A549 (cell line): Measurements from ENCODE around the gene IDNK. TPM values are rescaled to one million over a fixed set of nuclear protein-coding genes. Genes with fewer than 3 reads are reported as not detected.

ENCODE experiments used
- ATAC-seq, 2 experiments: fragments of 200-7000 bp in 1 of 2; fragments of >200 bp in 1 of 2; cut with Nextera tagmentation in 1 of 2; cut with Tn5 transposase in 1 of 2; 3 replicates each; pipeline versions ENCODE4 v1.8.0 to v1.9.1; 2018 to 2020; ENCODE audit warnings: mild to moderate bottlenecking in 1 of 2, moderate library complexity in 1 of 2
- CTCF ChIA-PET: fragments of 300-600 bp; sonication (Branson Sonifier 250); formaldehyde crosslinking; extraction: SDS; loops from one replicate; lab custom pipeline; 2021; ENCODE audit warnings: antibody characterized with exemption, inconsistent platforms; lab: Yijun Ruan, JAX
- POLR2A ChIA-PET: fragments of 350-600 bp; formaldehyde crosslinking; extraction: SDS; loops from one replicate; lab custom pipeline; 2021; ENCODE audit warnings: antibody characterized with exemption, inconsistent platforms; lab: Yijun Ruan, JAX
- DNase-seq, 2 experiments: peaks; one replicate each; pipeline versions ENCODE4 v3.0.0 to v3.0.0-alpha.2; 2011 to 2016; ENCODE audit warnings: low read depth in 1 of 2, low spot score in 1 of 2
- FAIRE-seq: peaks from 2 replicates; lab custom pipeline; 2011; peaks lifted over from hg19 to GRCh38; lab: Jason Lieb, UNC
- H3K27ac ChIP-seq, 2 experiments: fragments of >200 bp; sonication (Bioruptor Twin); formaldehyde crosslinking; 3 replicates each; pipeline ENCODE4 v1.5.1; 2016 to 2017
- H3K4me1 ChIP-seq: fragments of >200 bp; sonication (Bioruptor Twin); formaldehyde crosslinking; 3 replicates; pipeline ENCODE4 v1.6.1; 2016
- H3K4me2 ChIP-seq: fragments of >200 bp; sonication (Bioruptor Twin); formaldehyde crosslinking; 3 replicates; pipeline ENCODE4 v1.6.1; 2016
- H3K4me3 ChIP-seq: fragments of >200 bp; sonication (Bioruptor Twin); formaldehyde crosslinking; 3 replicates; pipeline ENCODE4 v1.5.1; 2016
- H3K9me3 ChIP-seq: fragments of >200 bp; sonication (Bioruptor Twin); formaldehyde crosslinking; 3 replicates; pipeline ENCODE4 v1.6.1; 2016
- BHLHE40 ChIP-seq: IDR thresholded peaks from 2 replicates; pipeline ENCODE4 v1.6.1; 2012; ENCODE audit warnings: low read depth, low read length, inconsistent platforms
- CHD2 ChIP-seq: fragments of 150-350 bp; IDR thresholded peaks from 2 replicates; pipeline ENCODE4 v1.6.1; 2014; ENCODE audit warnings: low read length; ENCODE audit not compliant: partially characterized antibody
- CHD4 ChIP-seq: fragments of 200-600 bp; sonication (generic); IDR thresholded peaks from 2 replicates; pipeline ENCODE4 v1.6.1; 2016; ENCODE audit warnings: antibody characterized with exemption, mild to moderate bottlenecking, borderline replicate concordance
- EHF ChIP-seq: fragments of 250-450 bp; sonication (Bioruptor Pico); IDR thresholded peaks from 2 replicates; pipeline ENCODE4 v1.5.0; 2020; ENCODE audit warnings: mild to moderate bottlenecking
- EHMT2 ChIP-seq: fragments of 200-600 bp; sonication (generic); IDR thresholded peaks from 2 replicates; pipeline ENCODE4 v1.6.1; 2016; ENCODE audit warnings: antibody characterized with exemption, low read depth, mild to moderate bottlenecking, moderate library complexity
- ESRRA ChIP-seq: fragments of 150-350 bp; IDR thresholded peaks from 2 replicates; pipeline ENCODE4 v1.6.1; 2014; ENCODE audit warnings: mild to moderate bottlenecking, low read length, borderline replicate concordance
- FOSL2 ChIP-seq, 2 experiments: fragments of 450-650 bp in 1 of 2; fragments of >200 bp in 1 of 2; sonication (Bioruptor Twin) in 1 of 2; formaldehyde crosslinking; IDR thresholded peaks; 2 replicates each; pipeline versions ENCODE4 v1.5.0 to v1.6.1; 2016 to 2020; ENCODE audit warnings: mild to moderate bottlenecking in 1 of 2, moderate library complexity in 1 of 2
- FOXS1 ChIP-seq: fragments of 250-450 bp; sonication (Bioruptor Pico); IDR thresholded peaks from 2 replicates; pipeline ENCODE4 v1.5.0; 2020; ENCODE audit warnings: mild to moderate bottlenecking, moderate library complexity
- HEYL ChIP-seq: fragments of 250-450 bp; sonication (Bioruptor Pico); IDR thresholded peaks from 2 replicates; pipeline ENCODE4 v1.8.0; 2021; ENCODE audit warnings: mild to moderate bottlenecking, moderate library complexity
- HOXA7 ChIP-seq: fragments of 250-450 bp; sonication (Bioruptor Pico); IDR thresholded peaks from 2 replicates; pipeline ENCODE4 v1.5.0; 2020; ENCODE audit warnings: mild to moderate bottlenecking, moderate library complexity
- KDM1A ChIP-seq: fragments of 200-600 bp; sonication (generic); IDR thresholded peaks from 2 replicates; pipeline ENCODE4 v1.6.1; 2016; ENCODE audit warnings: low read depth, mild to moderate bottlenecking
- MAFK ChIP-seq: fragments of 450-650 bp; IDR thresholded peaks from 2 replicates; pipeline ENCODE4 v1.6.1; 2014; ENCODE audit not compliant: partially characterized antibody
- MYC ChIP-seq: IDR thresholded peaks from 2 replicates; pipeline ENCODE4 v1.6.1; 2012; ENCODE audit warnings: mild to moderate bottlenecking, inconsistent platforms, low read length, improper control_type of control experiment, borderline replicate concordance
- NFE2L2 ChIP-seq: fragments of 150-350 bp; conservative IDR thresholded peaks from 2 replicates; pipeline ENCODE4 v1.6.1; 2014; ENCODE audit warnings: low read length
- NPAS2 ChIP-seq: fragments of 250-450 bp; sonication (Bioruptor Pico); IDR thresholded peaks from 2 replicates; pipeline ENCODE4 v1.8.0; 2022; ENCODE audit warnings: mild to moderate bottlenecking, moderate library complexity, borderline replicate concordance
- PHF8 ChIP-seq: fragments of 200-600 bp; sonication (generic); IDR thresholded peaks from 2 replicates; pipeline ENCODE4 v1.6.1; 2016; ENCODE audit warnings: low read depth, mild to moderate bottlenecking, antibody characterized with exemption, moderate library complexity, borderline replicate concordance
- POLR2AphosphoS2 ChIP-seq: conservative IDR thresholded peaks from 2 replicates; pipeline ENCODE4 v1.6.1; 2012; ENCODE audit warnings: low read length, improper control_type of control experiment, inconsistent platforms
- RARB ChIP-seq: fragments of 250-450 bp; sonication (Bioruptor Pico); IDR thresholded peaks from 2 replicates; pipeline ENCODE4 v1.8.0; 2021; ENCODE audit warnings: mild to moderate bottlenecking, moderate library complexity
- RCOR1 ChIP-seq: fragments of 150-350 bp; IDR thresholded peaks from 2 replicates; pipeline ENCODE4 v1.6.1; 2014; ENCODE audit warnings: antibody characterized with exemption, low read length, low read depth
- RNF2 ChIP-seq: fragments of 200-600 bp; sonication (generic); IDR thresholded peaks from 2 replicates; pipeline ENCODE4 v1.6.1; 2016; ENCODE audit warnings: low read depth, mild to moderate bottlenecking, antibody characterized with exemption, moderate library complexity, borderline replicate concordance
- SMC3 ChIP-seq: fragments of >200 bp; sonication (Bioruptor Twin); formaldehyde crosslinking; IDR thresholded peaks from 3 replicates; pipeline ENCODE4 v1.6.1; 2018; ENCODE audit warnings: inconsistent platforms
- SREBF2 ChIP-seq: fragments of 450-650 bp; IDR thresholded peaks from 2 replicates; pipeline ENCODE4 v1.6.1; 2014; ENCODE audit warnings: mild to moderate bottlenecking, moderate library complexity
- TFCP2L1 ChIP-seq: fragments of 250-450 bp; sonication (Bioruptor Pico); IDR thresholded peaks from 2 replicates; pipeline ENCODE4 v1.5.0; 2021; ENCODE audit warnings: mild to moderate bottlenecking
- ZC3H11A ChIP-seq: fragments of 450-650 bp; IDR thresholded peaks from 2 replicates; pipeline ENCODE4 v1.6.1; 2014; ENCODE audit warnings: antibody characterized with exemption, mild to moderate bottlenecking
- ZSCAN20 ChIP-seq: fragments of 250-450 bp; sonication (Bioruptor Pico); IDR thresholded peaks from 2 replicates; pipeline ENCODE4 v1.8.0; 2022; ENCODE audit warnings: mild to moderate bottlenecking, moderate library complexity
- WGBS: methylation state at CpG from one replicate; pipeline ENCODE4 v1.1.6; 2017; ENCODE audit errors: missing lambda C conversion rate; 5-methylcytosine and 5-hydroxymethylcytosine counted together
- polyA plus RNA-seq, 4 experiments: library from polyadenylated mRNA; depleted of rRNA in 3 of 4; stranded (reverse); fragments of >200 nt; fragmentation: RNase III in 1 of 4; extraction: RNeasy Plus Mini Kit Qiagen cat#74134 plus additional on column Dnase treatment in 1 of 4; gene quantifications; 2 replicates in 3 of 4; 3 replicates in 1 of 4; pipeline ENCODE4 v1.2.3, GENCODE V29; 2011 to 2017
- TF ChIP-seq, protein P1 (sequence below): IDR thresholded peaks from 2 replicates; pipeline ENCODE4 v1.6.1; 2012
- TF ChIP-seq, protein P2 (sequence below): fragments of 150-350 bp; IDR thresholded peaks from 2 replicates; pipeline ENCODE4 v1.6.1; 2014; ENCODE audit warnings: low read depth, mild to moderate bottlenecking, low read length
- TF ChIP-seq, protein P3 (sequence below): fragments of 250-450 bp; sonication (Bioruptor Pico); IDR thresholded peaks from 2 replicates; pipeline ENCODE4 v1.5.0; 2021; ENCODE audit warnings: mild to moderate bottlenecking, moderate library complexity, borderline replicate concordance
- TF ChIP-seq, protein P4 (sequence below): fragments of >200 bp; sonication (Bioruptor Twin); formaldehyde crosslinking; IDR thresholded peaks from 2 replicates; pipeline ENCODE4 v1.6.1; 2016
- TF ChIP-seq, protein P5 (sequence below): fragments of >200 bp; sonication (Bioruptor Twin); formaldehyde crosslinking; IDR thresholded peaks from 3 replicates; pipeline ENCODE4 v1.5.1; 2016
- TF ChIP-seq, protein P6 (sequence below): IDR thresholded peaks from 2 replicates; pipeline ENCODE4 v1.6.1; 2012; ENCODE audit warnings: low read depth, borderline replicate concordance

The IDNK gene
- polyA plus RNA-seq, 2 of the 4 experiments (the other 2 are of a cell fraction) = 10.9 to 16.2 TPM

DNA sequence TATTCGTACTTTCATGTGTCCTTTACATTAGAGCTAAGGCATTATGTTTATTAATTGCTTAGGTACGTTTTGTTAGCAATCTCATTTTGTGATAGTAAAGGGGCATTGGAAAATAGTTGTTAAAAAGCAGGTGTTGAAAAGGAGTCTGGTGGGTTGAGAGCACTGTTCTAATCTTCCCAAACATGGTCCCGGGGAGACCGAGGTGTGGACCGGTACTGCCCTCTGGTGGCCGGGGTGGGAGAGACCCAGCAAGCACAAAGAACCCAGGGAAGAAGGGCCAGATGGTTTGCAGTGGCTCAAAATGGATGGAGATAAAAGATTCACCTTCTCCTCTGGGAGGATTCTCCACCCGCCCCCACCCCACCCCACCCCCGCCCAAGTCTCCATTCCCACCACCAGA is 26.1 kb downstream of the IDNK start (continued):
- TF ChIP-seq, protein P1, sequence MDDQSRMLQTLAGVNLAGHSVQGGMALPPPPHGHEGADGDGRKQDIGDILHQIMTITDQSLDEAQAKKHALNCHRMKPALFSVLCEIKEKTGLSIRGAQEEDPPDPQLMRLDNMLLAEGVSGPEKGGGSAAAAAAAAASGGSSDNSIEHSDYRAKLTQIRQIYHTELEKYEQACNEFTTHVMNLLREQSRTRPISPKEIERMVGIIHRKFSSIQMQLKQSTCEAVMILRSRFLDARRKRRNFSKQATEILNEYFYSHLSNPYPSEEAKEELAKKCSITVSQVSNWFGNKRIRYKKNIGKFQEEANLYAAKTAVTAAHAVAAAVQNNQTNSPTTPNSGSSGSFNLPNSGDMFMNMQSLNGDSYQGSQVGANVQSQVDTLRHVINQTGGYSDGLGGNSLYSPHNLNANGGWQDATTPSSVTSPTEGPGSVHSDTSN = no peak

DNA sequence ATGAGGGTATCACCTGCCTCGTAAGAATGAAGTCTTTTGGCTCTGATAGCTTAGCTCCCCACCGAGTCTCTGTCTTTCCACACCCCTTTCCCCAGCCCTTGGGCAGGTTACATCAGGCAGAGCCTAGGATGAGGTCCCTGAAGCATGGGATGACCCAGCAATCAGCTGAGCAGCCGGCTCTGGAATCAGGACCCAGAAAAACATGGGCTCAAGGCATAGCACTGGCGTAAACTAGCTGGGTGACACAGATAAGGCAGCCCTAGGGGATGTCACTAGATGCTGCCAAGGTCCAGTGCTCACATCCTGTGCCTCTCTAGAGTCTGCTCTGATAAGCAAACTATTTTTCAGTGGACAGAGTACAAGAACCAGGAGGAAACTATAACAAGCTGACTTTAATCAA is 26.6 kb downstream of the IDNK start:
- no peak for FAIRE-seq
- H3K4me1 ChIP-seq = no peaks in the 10 kb centered on the region

DNA sequence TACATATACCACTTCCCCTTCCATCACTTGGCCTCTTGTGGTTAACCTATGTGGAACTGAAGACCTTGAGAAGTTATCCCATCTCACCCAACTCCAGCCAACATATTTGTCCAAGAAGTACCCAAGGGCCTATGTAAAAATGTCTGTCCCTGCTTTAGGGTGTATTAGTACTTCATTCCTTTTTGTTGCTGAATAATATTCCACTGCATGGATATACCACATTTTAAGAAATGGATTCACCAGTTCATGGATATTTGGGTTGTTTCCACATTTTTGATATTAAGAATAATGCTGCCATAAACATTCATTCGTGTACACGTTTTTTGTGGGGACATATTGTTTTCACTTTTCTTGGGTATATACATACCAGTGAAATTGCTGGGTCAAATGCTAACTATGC is 28.6 kb downstream of the IDNK start:
- FAIRE-seq = no peak

More for the DNA sequence above, 26.6 kb downstream of the IDNK start:
- WGBS = 76% methylated on average over 4 of the region's 4 CpGs
- no peak for TF ChIP-seq CHD4
- no peak for TF ChIP-seq EHF
- no peak for TF ChIP-seq NFE2L2
- Histone ChIP-seq H3K4me2 (no peak overlapping the region), H3K4me3 (no peak overlapping the region), H3K9me3 (0 out of 3 replicates have a peak, but pooled peaks cover 2% of the 10 kb centered on the region), H3K27ac (no peak overlapping the region)
- CTCF ChIA-PET = interaction anchor here (0.7 to 3.5 kb wide), 16 partner anchors 9 to 451 kb away, joined by 3 to 28 read pairs (median 4); no protein-coding TSS in a partner anchor
- ATAC-seq = peak; percentile 45 to 49; a peak in 3 of 6 replicates
- POLR2A ChIA-PET = interaction anchor here (2.1 kb wide), 1 partner anchor 58 kb away, joined by 6 read pairs; the partner anchor contains the start of gene UBQLN1
- DNase-seq = no peak

DNA sequence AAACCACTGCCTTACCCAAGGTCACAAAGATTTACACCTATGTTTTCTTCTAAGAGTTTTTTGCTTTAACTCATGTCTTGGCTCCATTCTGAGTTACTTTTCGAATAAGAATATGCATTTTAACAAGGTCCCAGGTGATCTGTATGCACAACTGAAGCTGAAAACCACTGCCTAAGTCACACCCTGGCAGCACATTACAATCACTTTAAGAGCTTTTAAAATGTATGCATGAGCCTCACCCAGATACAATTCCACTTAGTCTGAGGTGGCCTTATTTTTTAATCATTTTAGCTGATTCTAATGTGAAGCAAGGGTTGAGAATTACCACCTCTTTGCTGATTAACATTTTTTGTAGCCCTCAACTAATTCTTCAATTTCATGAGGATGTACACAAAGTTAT is 29.5 kb downstream of the IDNK start:
- ChIA-PET POLR2A (no interaction called here), CTCF (no interaction called here)
- no peak overlapping the region for H3K4me3 ChIP-seq
- H3K4me1 ChIP-seq = no peaks in the 10 kb centered on the region
- H3K4me2 ChIP-seq = no peak overlapping the region
- ATAC-seq (no peak), DNase-seq (no peak), FAIRE-seq (no peak)
- 0 out of 3 replicates have a peak, but pooled peaks cover 2% of the 10 kb centered on the region for H3K9me3 ChIP-seq
- H3K27ac ChIP-seq = no peak overlapping the region
- 97% methylated on average over 1 of the region's 1 CpG for WGBS
- TF ChIP-seq TFCP2L1 (no peak), ZC3H11A (no peak), ZSCAN20 (CRISPR knock-in tag) (no peak), FOXS1 (CRISPR knock-in tag) (no peak), SREBF2 (no peak), MAFK (no peak), ESRRA (no peak), HEYL (no peak), RNF2 (no peak), SMC3 (no peak)
- TF ChIP-seq, protein P2, sequence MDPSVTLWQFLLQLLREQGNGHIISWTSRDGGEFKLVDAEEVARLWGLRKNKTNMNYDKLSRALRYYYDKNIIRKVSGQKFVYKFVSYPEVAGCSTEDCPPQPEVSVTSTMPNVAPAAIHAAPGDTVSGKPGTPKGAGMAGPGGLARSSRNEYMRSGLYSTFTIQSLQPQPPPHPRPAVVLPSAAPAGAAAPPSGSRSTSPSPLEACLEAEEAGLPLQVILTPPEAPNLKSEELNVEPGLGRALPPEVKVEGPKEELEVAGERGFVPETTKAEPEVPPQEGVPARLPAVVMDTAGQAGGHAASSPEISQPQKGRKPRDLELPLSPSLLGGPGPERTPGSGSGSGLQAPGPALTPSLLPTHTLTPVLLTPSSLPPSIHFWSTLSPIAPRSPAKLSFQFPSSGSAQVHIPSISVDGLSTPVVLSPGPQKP = no peak
- TF ChIP-seq, protein P3, sequence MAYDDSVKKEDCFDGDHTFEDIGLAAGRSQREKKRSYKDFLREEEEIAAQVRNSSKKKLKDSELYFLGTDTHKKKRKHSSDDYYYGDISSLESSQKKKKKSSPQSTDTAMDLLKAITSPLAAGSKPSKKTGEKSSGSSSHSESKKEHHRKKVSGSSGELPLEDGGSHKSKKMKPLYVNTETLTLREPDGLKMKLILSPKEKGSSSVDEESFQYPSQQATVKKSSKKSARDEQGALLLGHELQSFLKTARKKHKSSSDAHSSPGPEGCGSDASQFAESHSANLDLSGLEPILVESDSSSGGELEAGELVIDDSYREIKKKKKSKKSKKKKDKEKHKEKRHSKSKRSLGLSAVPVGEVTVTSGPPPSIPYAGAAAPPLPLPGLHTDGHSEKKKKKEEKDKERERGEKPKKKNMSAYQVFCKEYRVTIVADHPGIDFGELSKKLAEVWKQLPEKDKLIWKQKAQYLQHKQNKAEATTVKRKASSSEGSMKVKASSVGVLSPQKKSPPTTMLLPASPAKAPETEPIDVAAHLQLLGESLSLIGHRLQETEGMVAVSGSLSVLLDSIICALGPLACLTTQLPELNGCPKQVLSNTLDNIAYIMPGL = no peak
- TF ChIP-seq, protein P4, sequence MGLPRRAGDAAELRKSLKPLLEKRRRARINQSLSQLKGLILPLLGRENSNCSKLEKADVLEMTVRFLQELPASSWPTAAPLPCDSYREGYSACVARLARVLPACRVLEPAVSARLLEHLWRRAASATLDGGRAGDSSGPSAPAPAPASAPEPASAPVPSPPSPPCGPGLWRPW = no peak

More for the DNA sequence above, 28.6 kb downstream of the IDNK start:
- 0 out of 3 replicates have a peak, but pooled peaks cover 2% of the 10 kb centered on the region for H3K9me3 ChIP-seq
- H3K4me1 ChIP-seq = no peaks in the 10 kb centered on the region
- DNase-seq = no peak
- 95% methylated on average over 2 of the region's 2 CpGs for WGBS
- no peak overlapping the region for H3K4me3 ChIP-seq
- no peak for TF ChIP-seq RARB (CRISPR knock-in tag)
- TF ChIP-seq POLR2AphosphoS2 = no peak
- no peak for TF ChIP-seq PHF8
- no peak for TF ChIP-seq RCOR1
- TF ChIP-seq EHMT2 = no peak
- TF ChIP-seq NPAS2 (CRISPR knock-in tag) = no peak
- TF ChIP-seq, protein P5, sequence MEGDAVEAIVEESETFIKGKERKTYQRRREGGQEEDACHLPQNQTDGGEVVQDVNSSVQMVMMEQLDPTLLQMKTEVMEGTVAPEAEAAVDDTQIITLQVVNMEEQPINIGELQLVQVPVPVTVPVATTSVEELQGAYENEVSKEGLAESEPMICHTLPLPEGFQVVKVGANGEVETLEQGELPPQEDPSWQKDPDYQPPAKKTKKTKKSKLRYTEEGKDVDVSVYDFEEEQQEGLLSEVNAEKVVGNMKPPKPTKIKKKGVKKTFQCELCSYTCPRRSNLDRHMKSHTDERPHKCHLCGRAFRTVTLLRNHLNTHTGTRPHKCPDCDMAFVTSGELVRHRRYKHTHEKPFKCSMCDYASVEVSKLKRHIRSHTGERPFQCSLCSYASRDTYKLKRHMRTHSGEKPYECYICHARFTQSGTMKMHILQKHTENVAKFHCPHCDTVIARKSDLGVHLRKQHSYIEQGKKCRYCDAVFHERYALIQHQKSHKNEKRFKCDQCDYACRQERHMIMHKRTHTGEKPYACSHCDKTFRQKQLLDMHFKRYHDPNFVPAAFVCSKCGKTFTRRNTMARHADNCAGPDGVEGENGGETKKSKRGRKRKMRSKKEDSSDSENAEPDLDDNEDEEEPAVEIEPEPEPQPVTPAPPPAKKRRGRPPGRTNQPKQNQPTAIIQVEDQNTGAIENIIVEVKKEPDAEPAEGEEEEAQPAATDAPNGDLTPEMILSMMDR = no peak
- no peak for TF ChIP-seq CHD2
- TF ChIP-seq KDM1A = no peak
- TF ChIP-seq HEYL = no peak
- TF ChIP-seq, protein P6, sequence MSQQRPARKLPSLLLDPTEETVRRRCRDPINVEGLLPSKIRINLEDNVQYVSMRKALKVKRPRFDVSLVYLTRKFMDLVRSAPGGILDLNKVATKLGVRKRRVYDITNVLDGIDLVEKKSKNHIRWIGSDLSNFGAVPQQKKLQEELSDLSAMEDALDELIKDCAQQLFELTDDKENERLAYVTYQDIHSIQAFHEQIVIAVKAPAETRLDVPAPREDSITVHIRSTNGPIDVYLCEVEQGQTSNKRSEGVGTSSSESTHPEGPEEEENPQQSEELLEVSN = no peak
- TF ChIP-seq MYC = no peak
- no peak for TF ChIP-seq BHLHE40
- no peak for TF ChIP-seq FOSL2 (IDR thresholded peaks at IDR 0.05)
- no peak for TF ChIP-seq FOSL2 (CRISPR knock-in tag; IDR thresholded peaks at IDR 0.05)
- TF ChIP-seq HOXA7 = no peak
- no peak for TF ChIP-seq SREBF2
- H3K27ac ChIP-seq = no peak overlapping the region
- ATAC-seq = no peak
- POLR2A ChIA-PET = interaction anchor here (0.7 kb wide), 1 partner anchor 113 kb away, joined by 4 read pairs; the partner anchor contains the start of gene FRMD3
- CTCF ChIA-PET = interaction anchor here (0.7 to 1.6 kb wide), 2 partner anchors 8 to 13 kb away, joined by 3 to 4 read pairs; no protein-coding TSS in a partner anchor
- no peak overlapping the region for H3K4me2 ChIP-seq
